Peyer's patch (tissue), 4 donors: ENCODE data around the gene ARHGEF2. TPM values are rescaled to one million over a fixed set of nuclear protein-coding genes. Genes with fewer than 3 reads are reported as not detected.

ENCODE experiments used
- DNase-seq, 3 donors: peaks; one replicate each; pipeline ENCODE4 v3.0.0-alpha.2; 2017 to 2019
- H3K27ac ChIP-seq, 4 donors: fragments of 200-600 bp; sonication (generic); one replicate each; pipeline ENCODE4 v1.5.1; 2016 to 2019
- H3K27me3 ChIP-seq, 2 donors: fragments of 200-600 bp; sonication (generic); one replicate each; pipeline ENCODE4 v1.5.1; 2019
- H3K36me3 ChIP-seq, 3 donors: fragments of 200-600 bp; sonication (generic); one replicate each; pipeline ENCODE4 v1.5.1; 2016 to 2019
- H3K4me1 ChIP-seq, 4 donors: fragments of 200-600 bp; sonication (generic); one replicate each; pipeline ENCODE4 v1.5.1; 2016 to 2019
- H3K4me3 ChIP-seq, 4 donors: fragments of 200-600 bp; sonication (generic); 1 replicate in 3 of 4; 2 replicates in 1 of 4; pipeline ENCODE4 v1.5.1; 2016 to 2019; ENCODE audit warnings: mild to moderate bottlenecking in 1 of 4
- H3K9me3 ChIP-seq, 4 donors: fragments of 200-600 bp; sonication (generic); one replicate each; pipeline ENCODE4 v1.5.1; 2016 to 2019; ENCODE audit warnings: mild to moderate bottlenecking in 1 of 4
- CTCF ChIP-seq, 6 experiments: fragments of 450-650 bp in 4 of 6; fragments of 200-600 bp in 2 of 6; sonication (generic) in 1 of 6; IDR thresholded peaks; one replicate each; pipeline ENCODE4 v1.5.1; 2017 to 2019; ENCODE audit warnings: antibody characterized with exemption in 6 of 6, mild to moderate bottlenecking in 3 of 6, moderate library complexity in 1 of 6
- POLR2A ChIP-seq, 2 donors: fragments of 450-650 bp; IDR thresholded peaks; one replicate each; pipeline ENCODE4 v1.5.1; 2017; ENCODE audit warnings: antibody characterized with exemption in 2 of 2, mild to moderate bottlenecking in 2 of 2, moderate library complexity in 2 of 2
- total RNA-seq, 4 donors: library from RNA; depleted of rRNA; stranded (reverse); fragments of >200 nt; gene quantifications; one replicate each; pipeline ENCODE4 v1.1.0, GENCODE V29; 2016

ARHGEF2 gene
- total RNA-seq, 4 donors from 2014 or later: 101 to 239 (median 149) TPM

GRCh38 chr1:155952505-155952890 is 25.8 kb downstream of the ARHGEF2 start:
- H3K36me3 ChIP-seq: peaks cover 0 to 98% (median 0%) of the 10 kb centered on the region in 3 donors
- no peak overlapping the region for H3K4me3 ChIP-seq
- TF ChIP-seq CTCF (IDR thresholded peaks at IDR 0.05) (no peak), POLR2A (IDR thresholded peaks at IDR 0.05) (no peak)
- no peak for DNase-seq
- H3K27me3 ChIP-seq: no peaks in the 10 kb centered on the region
- no peaks in the 10 kb centered on the region for H3K9me3 ChIP-seq
- H3K4me1 ChIP-seq: peaks cover 0 to under 1% (median 0%) of the 10 kb centered on the region in 4 donors
- H3K27ac ChIP-seq: no peak overlapping the region

DNA sequence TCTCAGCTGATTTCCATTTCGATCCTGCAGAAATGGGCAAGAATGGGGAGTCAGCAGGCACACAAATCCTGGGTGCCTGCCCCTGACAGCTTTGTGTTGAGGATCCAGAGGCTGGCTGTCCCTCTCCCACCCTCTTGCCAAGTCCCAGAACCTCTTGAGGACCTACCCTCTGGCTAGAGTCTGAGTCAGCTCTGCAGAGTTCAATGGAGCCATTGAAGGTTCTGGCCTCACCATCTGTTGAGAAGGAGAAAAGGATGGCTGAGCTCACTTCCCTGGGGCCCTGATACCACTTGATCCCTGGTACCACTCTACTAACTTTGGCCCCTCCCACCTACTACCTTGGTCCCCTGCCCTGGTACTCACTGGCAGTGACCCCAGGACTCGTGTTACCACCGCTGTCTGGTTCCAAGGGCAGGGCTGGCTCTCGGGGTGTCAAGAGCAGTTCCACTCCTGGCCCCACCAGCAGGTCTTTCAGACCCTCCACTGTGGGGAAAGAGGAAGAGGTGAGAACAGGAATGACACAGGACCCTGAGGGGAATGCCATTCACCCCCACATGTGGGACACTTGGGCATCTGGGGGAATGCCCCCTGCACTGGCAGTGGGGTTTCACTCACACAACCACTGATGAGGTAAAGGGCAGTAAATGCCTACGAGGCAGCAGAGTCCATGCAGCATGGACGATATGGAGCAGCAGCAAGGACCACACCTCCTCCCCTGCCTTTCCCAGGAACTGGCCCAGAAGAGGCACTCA is 26.4 kb downstream of the ARHGEF2 start:
- Histone ChIP-seq H3K27me3 (no peaks in the 10 kb centered on the region), H3K4me3 (no peak overlapping the region), H3K9me3 (no peaks in the 10 kb centered on the region), H3K4me1 (peaks cover 0 to 6% (median 3%) of the 10 kb centered on the region in 4 donors), H3K27ac (no peak overlapping the region), H3K36me3 (peaks cover 0 to 98% (median 0%) of the 10 kb centered on the region in 3 donors)
- DNase-seq: no peak
- TF ChIP-seq CTCF (IDR thresholded peaks at IDR 0.05) (no peak), POLR2A (IDR thresholded peaks at IDR 0.05) (no peak)

DNA sequence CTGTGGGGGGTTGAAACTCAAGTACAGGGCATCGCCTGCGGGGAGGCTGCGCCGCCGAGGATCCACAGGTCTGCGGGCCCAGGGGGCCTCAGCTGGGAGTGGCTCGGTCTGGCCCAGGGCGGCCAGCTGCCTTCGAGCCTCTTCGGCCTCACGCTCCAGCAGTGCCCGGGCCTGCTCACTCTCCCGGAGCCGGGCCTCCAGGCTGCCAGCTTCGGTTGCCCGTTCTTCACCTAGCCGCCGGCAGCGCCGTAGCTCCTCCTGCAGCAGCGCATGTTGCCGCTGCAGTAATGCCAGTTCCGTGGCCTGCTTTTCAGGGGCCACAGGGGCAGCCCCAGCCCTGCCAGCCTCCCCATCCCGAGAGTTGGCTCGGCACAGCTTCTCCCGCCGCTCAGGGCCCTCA is 27.5 kb downstream of the ARHGEF2 start:
- TF ChIP-seq POLR2A (IDR thresholded peaks at IDR 0.05) (no peak), CTCF (IDR thresholded peaks at IDR 0.05) (no peak)

GRCh38 chr1:155947741-155948140 is 30.6 kb downstream of the ARHGEF2 start:
- peaks cover 0 to 65% (median 0%) of the 10 kb centered on the region in 3 donors for H3K36me3 ChIP-seq

More for the DNA sequence above, 27.5 kb downstream of the ARHGEF2 start:
- Histone ChIP-seq H3K9me3 (no peaks in the 10 kb centered on the region), H3K27ac (no peak overlapping the region), H3K4me1 (peaks cover 0 to 14% (median 12%) of the 10 kb centered on the region in 4 donors), H3K36me3 (peaks cover 0 to 94% (median 0%) of the 10 kb centered on the region in 3 donors), H3K27me3 (no peaks in the 10 kb centered on the region), H3K4me3 (no peak overlapping the region)
- peak in 1 of 3 donors; percentile 30 for DNase-seq

DNA sequence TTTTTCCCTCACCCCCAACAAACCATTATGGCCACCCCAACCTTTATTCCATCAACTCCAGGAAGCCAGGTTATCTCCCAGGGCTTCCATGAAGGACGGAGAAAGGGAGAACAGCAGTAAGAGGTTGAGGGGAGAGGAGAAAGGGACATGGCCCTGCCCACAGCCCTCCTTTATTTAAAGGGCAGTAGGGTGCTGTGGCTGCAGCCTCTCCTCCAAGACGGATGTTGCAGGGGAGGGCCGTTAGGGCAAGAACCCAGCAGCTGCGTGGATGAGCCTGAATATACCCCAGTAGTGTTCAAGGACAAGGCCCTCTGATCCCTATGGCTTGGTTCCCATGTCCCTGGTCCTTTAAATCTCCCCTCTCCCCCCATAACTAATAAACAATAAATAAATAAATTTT is 31.1 kb downstream of the ARHGEF2 start:
- peaks cover 0 to 44% (median 29%) of the 10 kb centered on the region in 4 donors for H3K4me1 ChIP-seq
- H3K27me3 ChIP-seq: no peaks in the 10 kb centered on the region
- no peaks in the 10 kb centered on the region for H3K9me3 ChIP-seq
- H3K27ac ChIP-seq: peak overlapping the region in 3 of 4 donors; percentile 50 to 87 (median 76)
- no peak for TF ChIP-seq POLR2A (IDR thresholded peaks at IDR 0.05)
- TF ChIP-seq CTCF (IDR thresholded peaks at IDR 0.05): no peak
- H3K4me3 ChIP-seq: no peak overlapping the region
- DNase-seq: peak in 1 of 3 donors; percentile 20
- H3K36me3 ChIP-seq: peaks cover 0 to 61% (median 0%) of the 10 kb centered on the region in 3 donors

More at GRCh38 chr1:155947741-155948140, 30.6 kb downstream of the ARHGEF2 start:
- H3K9me3 ChIP-seq: no peaks in the 10 kb centered on the region
- no peak for TF ChIP-seq CTCF (IDR thresholded peaks at IDR 0.05)
- TF ChIP-seq POLR2A (IDR thresholded peaks at IDR 0.05): no peak
- H3K27ac ChIP-seq: peak overlapping the region in 2 of 4 donors; percentile 76 to 87
- peak in 1 of 3 donors; percentile 6 for DNase-seq
- H3K4me3 ChIP-seq: no peak overlapping the region
- H3K4me1 ChIP-seq: peaks cover 0 to 39% (median 29%) of the 10 kb centered on the region in 4 donors
- H3K27me3 ChIP-seq: no peaks in the 10 kb centered on the region
